ENCODE data around the gene PKD2L2. TPM values are rescaled to one million over a fixed set of nuclear protein-coding genes. Genes with fewer than 3 reads are reported as not detected.
"Not testable (repeated sequence)": the region's sequence is repeated elsewhere in the genome, so short reads cannot be mapped to it uniquely, and the experiment has no call there.

The PKD2L2 gene
- total RNA-seq, 1 donor = not detected

- no peak for TF ChIP-seq CTCF (IDR thresholded peaks at IDR 0.05; ENCODE audit: extremely low read depth, low read depth, low read length)
- Histone ChIP-seq H3K79me2 (ENCODE audit: insufficient read depth, low read length) (no peaks in the 10 kb centered on the region), H3K4me3 (ENCODE audit: insufficient read depth, low read length) (no peak overlapping the region), H3K4me2 (ENCODE audit: insufficient read depth, low read length) (no peak overlapping the region), H3K9me3 (ENCODE audit: low read depth, low read length) (no peaks in the 10 kb centered on the region), H4K20me1 (ENCODE audit: insufficient read depth, low read length) (peaks cover 2% of the 10 kb centered on the region), H3K27ac (ENCODE audit: low read depth, low read length) (no peak overlapping the region), H2AFZ (ENCODE audit: low read length) (no peak overlapping the region), H3K4me1 (ENCODE audit: insufficient read depth, low read length) (no peaks in the 10 kb centered on the region), H3K36me3 (ENCODE audit: insufficient read depth, low read length) (peaks cover 56% of the 10 kb centered on the region), H3K27me3 (ENCODE audit: insufficient read depth, low read length) (no peaks in the 10 kb centered on the region)
- DNase-seq (ENCODE audit: insufficient read length, low spot score, missing footprints) = no peak
These were observed 48.9 kb downstream of the PKD2L2 start for GRCh38 chr5:137937994-137938750.

- Histone ChIP-seq H3K27ac (ENCODE audit: low read depth, low read length) (no peak overlapping the region), H4K20me1 (ENCODE audit: insufficient read depth, low read length) (peaks cover 2% of the 10 kb centered on the region), H2AFZ (ENCODE audit: low read length) (no peak overlapping the region), H3K36me3 (ENCODE audit: insufficient read depth, low read length) (peaks cover 60% of the 10 kb centered on the region), H3K4me1 (ENCODE audit: insufficient read depth, low read length) (no peaks in the 10 kb centered on the region), H3K9me3 (ENCODE audit: low read depth, low read length) (no peaks in the 10 kb centered on the region), H3K27me3 (ENCODE audit: insufficient read depth, low read length) (no peaks in the 10 kb centered on the region), H3K4me3 (ENCODE audit: insufficient read depth, low read length) (no peak overlapping the region), H3K79me2 (ENCODE audit: insufficient read depth, low read length) (no peaks in the 10 kb centered on the region), H3K4me2 (ENCODE audit: insufficient read depth, low read length) (no peak overlapping the region)
- no peak for TF ChIP-seq CTCF (IDR thresholded peaks at IDR 0.05; ENCODE audit: extremely low read depth, low read depth, low read length)
- no peak for DNase-seq (ENCODE audit: insufficient read length, low spot score, missing footprints)
These were observed 49.5 kb downstream of the PKD2L2 start for GRCh38 chr5:137938751-137939143.

GRCh38 chr5:137939331-137939730 is 50.1 kb downstream of the PKD2L2 start:
- no peak for TF ChIP-seq CTCF (IDR thresholded peaks at IDR 0.05; ENCODE audit: extremely low read depth, low read depth, low read length)
- H3K27me3 ChIP-seq (ENCODE audit: insufficient read depth, low read length) = no peaks in the 10 kb centered on the region
- no peaks in the 10 kb centered on the region for H4K20me1 ChIP-seq (ENCODE audit: insufficient read depth, low read length)
- peaks cover 65% of the 10 kb centered on the region for H3K36me3 ChIP-seq (ENCODE audit: insufficient read depth, low read length)
- H3K27ac ChIP-seq (ENCODE audit: low read depth, low read length) = no peak overlapping the region
- H3K9me3 ChIP-seq (ENCODE audit: low read depth, low read length) = no peaks in the 10 kb centered on the region
- no peak for DNase-seq (ENCODE audit: insufficient read length, low spot score, missing footprints)
- H3K4me2 ChIP-seq (ENCODE audit: insufficient read depth, low read length) = no peak overlapping the region
- H3K4me1 ChIP-seq (ENCODE audit: insufficient read depth, low read length) = no peaks in the 10 kb centered on the region
- H2AFZ ChIP-seq (ENCODE audit: low read length) = no peak overlapping the region
- no peak overlapping the region for H3K4me3 ChIP-seq (ENCODE audit: insufficient read depth, low read length)
- H3K79me2 ChIP-seq (ENCODE audit: insufficient read depth, low read length) = no peaks in the 10 kb centered on the region

- H4K20me1 ChIP-seq (ENCODE audit: insufficient read depth, low read length); H3K4me3 ChIP-seq (ENCODE audit: insufficient read depth, low read length); H3K9me3 ChIP-seq (ENCODE audit: low read depth, low read length); H3K4me1 ChIP-seq (ENCODE audit: insufficient read depth, low read length); DNase-seq (ENCODE audit: insufficient read length, low spot score, missing footprints); H3K27me3 ChIP-seq (ENCODE audit: insufficient read depth, low read length); H3K27ac ChIP-seq (ENCODE audit: low read depth, low read length); H3K79me2 ChIP-seq (ENCODE audit: insufficient read depth, low read length); H2AFZ ChIP-seq (ENCODE audit: low read length); H3K4me2 ChIP-seq (ENCODE audit: insufficient read depth, low read length): not testable (repeated sequence)
- peaks cover 83% of the 10 kb centered on the region for H3K36me3 ChIP-seq (ENCODE audit: insufficient read depth, low read length)
These were observed 55.0 kb downstream of the PKD2L2 start for GRCh38 chr5:137944280-137944679.
